Stimulated activated CD8-positive, alpha-beta memory T cell treated with anti-CD3 and anti-CD28 coated beads, Interleukin-15, amount 100 ng/mL, for 4 hours (primary cell): ENCODE data around the gene DHX38.

Experiments used
- DNase-seq, 2 donors: peaks; one replicate each; pipeline ENCODE4 v3.0.0-alpha.2; 2020; ENCODE audit warnings: low read depth in 2 of 2

The DHX38 gene

GRCh38 chr16:72120026-72120425 is 26.4 kb downstream of the DHX38 start:
- no peak for DNase-seq

- no peak for DNase-seq
These were observed 28.7 kb downstream of the DHX38 start for GRCh38 chr16:72122308-72122707.

GRCh38 chr16:72122916-72123315 is 29.3 kb downstream of the DHX38 start:
- no peak for DNase-seq

- DNase-seq, result no peak
These were observed 29.8 kb downstream of the DHX38 start for GRCh38 chr16:72123426-72123825.

GRCh38 chr16:72124148-72124547 is 30.5 kb downstream of the DHX38 start:
- no peak for DNase-seq

- DNase-seq, result peak in 1 of 2 donors; percentile 17
These were observed 31.4 kb downstream of the DHX38 start for GRCh38 chr16:72124761-72125634.

- no peak for DNase-seq
These were observed 32.2 kb downstream of the DHX38 start for GRCh38 chr16:72125635-72126428.

- DNase-seq, result no peak
These were observed 32.8 kb downstream of the DHX38 start for GRCh38 chr16:72126429-72126765.

GRCh38 chr16:72128701-72129100 is 35.1 kb downstream of the DHX38 start:
- DNase-seq, result no peak

- DNase-seq, result no peak
These were observed 36.5 kb downstream of the DHX38 start for GRCh38 chr16:72129976-72130656.

GRCh38 chr16:72131036-72131435 is 37.4 kb downstream of the DHX38 start:
- no peak for DNase-seq

GRCh38 chr16:72132726-72133125 is 39.1 kb downstream of the DHX38 start:
- DNase-seq, result no peak

GRCh38 chr16:72134507-72134906 is 40.9 kb downstream of the DHX38 start:
- no peak for DNase-seq

GRCh38 chr16:72137380-72138063 is 43.9 kb downstream of the DHX38 start:
- DNase-seq, result no peak

- no peak for DNase-seq
These were observed 44.5 kb downstream of the DHX38 start for GRCh38 chr16:72138064-72138572.

GRCh38 chr16:72139908-72140307 is 46.3 kb downstream of the DHX38 start:
- DNase-seq, result no peak

GRCh38 chr16:72142476-72142875 is 48.8 kb downstream of the DHX38 start:
- DNase-seq, result no peak

- no peak for DNase-seq
These were observed 56.2 kb downstream of the DHX38 start for GRCh38 chr16:72149676-72150464.

GRCh38 chr16:72159386-72159785 is 65.7 kb downstream of the DHX38 start:
- no peak for DNase-seq

- DNase-seq, result no peak
These were observed 66.2 kb downstream of the DHX38 start for GRCh38 chr16:72159801-72160200.
